Endodermal cell (in vitro differentiated cells): ENCODE results near the gene EGLN3. TPM values are rescaled to one million over a fixed set of nuclear protein-coding genes. Genes with fewer than 3 reads are reported as not detected.
"Not testable (repeated sequence)": the region's sequence is repeated elsewhere in the genome, so short reads cannot be mapped to it uniquely, and the experiment has no call there.

Experiments used
- DNase-seq: peaks from one replicate; pipeline ENCODE4 v3.0.0-alpha.2; 2017
- H3K27ac ChIP-seq: 2 replicates; pipeline ENCODE4 v1.5.1; 2013; ENCODE audit warnings: mild to moderate bottlenecking, low read depth, low read length, moderate library complexity
- H3K27me3 ChIP-seq: 2 replicates; pipeline ENCODE4 v1.6.1; 2013; ENCODE audit warnings: mild to moderate bottlenecking, low read length, moderate library complexity; ENCODE audit not compliant: insufficient read depth, control insufficient read depth, poor library complexity, severe bottlenecking
- H3K36me3 ChIP-seq: 2 replicates; pipeline ENCODE4 v1.7.0; 2013; ENCODE audit warnings: mild to moderate bottlenecking, low read length, moderate library complexity; ENCODE audit not compliant: control insufficient read depth, insufficient read depth
- H3K4me1 ChIP-seq: one replicate; pipeline ENCODE4 v1.7.0; 2013; ENCODE audit warnings: low read length; ENCODE audit not compliant: control insufficient read depth, insufficient read depth
- H3K4me3 ChIP-seq: 2 replicates; pipeline ENCODE4 v1.5.1; 2013; ENCODE audit warnings: mild to moderate bottlenecking, low read length, moderate library complexity
- H3K9ac ChIP-seq: 2 replicates; pipeline ENCODE4 v1.6.1; 2013; ENCODE audit warnings: mild to moderate bottlenecking, low read length, moderate library complexity; ENCODE audit not compliant: poor library complexity, severe bottlenecking; ENCODE audit errors: extremely low read depth
- H3K9me3 ChIP-seq: 2 replicates; pipeline ENCODE4 v1.6.1; 2013; ENCODE audit warnings: mild to moderate bottlenecking, low read length, moderate library complexity; ENCODE audit not compliant: control insufficient read depth
- H3K27ac Mint-ChIP-seq: 2 replicates; pipeline ENCODE4 v1.8.0; 2020; ENCODE audit warnings: mixed read lengths
- H3K27me3 Mint-ChIP-seq: 2 replicates; pipeline ENCODE4 v1.8.0; 2021; ENCODE audit warnings: mild to moderate bottlenecking, mixed read lengths; ENCODE audit not compliant: insufficient read depth
- H3K36me3 Mint-ChIP-seq: 2 replicates; pipeline ENCODE4 v1.8.0; 2020; ENCODE audit warnings: low read depth, mixed read lengths
- H3K4me1 Mint-ChIP-seq: 2 replicates; pipeline ENCODE4 v1.8.0; 2020; ENCODE audit warnings: mixed read lengths
- H3K4me3 Mint-ChIP-seq: 2 replicates; pipeline ENCODE4 v1.8.0; 2020; ENCODE audit warnings: mild to moderate bottlenecking, moderate library complexity, mixed read lengths
- H3K9me3 Mint-ChIP-seq: 2 replicates; pipeline ENCODE4 v1.8.0; 2020; ENCODE audit warnings: mild to moderate bottlenecking, mixed read lengths
- CTCF ChIP-seq: fragments of 200-600 bp; sonication (generic); conservative IDR thresholded peaks from 2 replicates; pipeline ENCODE4 v1.5.0; 2021; ENCODE audit warnings: antibody characterized with exemption, mild to moderate bottlenecking
- WGBS, 2 experiments: methylation state at CpG; one replicate each; pipeline versions ENCODE4 v1.1.5 to v1.1.7; 2013; ENCODE audit warnings: missing lambda C conversion rate in 2 of 2, mixed read lengths in 1 of 2; ENCODE audit not compliant: insufficient coverage in 1 of 2, insufficient read length in 1 of 2; 5-methylcytosine and 5-hydroxymethylcytosine counted together
- total RNA-seq, 2 donors: library from RNA; stranded (reverse); fragmentation: NEBNext Ultra II Directional in 1 of 2; extraction: Animal tissue kit (Norgen Biotek cat#: 25700) in 1 of 2; gene quantifications; 2 replicates in 1 of 2; 3 replicates in 1 of 2; pipeline ENCODE4 v1.2.1, GENCODE V29; 2021

EGLN3 gene
- total RNA-seq, 2 donors from 2014 or later, result 13.4 to 18.1 TPM

GRCh38 chr14:33978892-33979612 lies 28.2 kb upstream of the EGLN3 start:
- Mint-ChIP-seq H3K27ac (no peak overlapping the region), H3K27me3 (no peaks in the 10 kb centered on the region), H3K36me3 (no peaks in the 10 kb centered on the region), H3K9me3 (peaks cover 8% of the 10 kb centered on the region), H3K4me3 (no peak overlapping the region), H3K4me1 (no peaks in the 10 kb centered on the region)
- no peaks in the 10 kb centered on the region for H3K4me1 ChIP-seq
- H3K9me3 ChIP-seq, result no peaks in the 10 kb centered on the region
- no peak for TF ChIP-seq CTCF
- no peaks in the 10 kb centered on the region for H3K27me3 ChIP-seq
- WGBS, 2 experiments, result 92 to 100% methylated on average over 4 to 7 of the region's 8 CpGs
- H3K36me3 ChIP-seq, result no peaks in the 10 kb centered on the region
- H3K4me3 ChIP-seq, result no peak overlapping the region
- no peak overlapping the region for H3K9ac ChIP-seq
- no peak overlapping the region for H3K27ac ChIP-seq
- no peak for DNase-seq

- Histone ChIP-seq H3K9ac (no peak overlapping the region), H3K4me1 (no peaks in the 10 kb centered on the region), H3K4me3 (no peak overlapping the region), H3K27ac (no peak overlapping the region), H3K9me3 (peaks cover 14% of the 10 kb centered on the region), H3K27me3 (no peaks in the 10 kb centered on the region), H3K36me3 (no peaks in the 10 kb centered on the region)
- peak; percentile 59 for DNase-seq
- Mint-ChIP-seq H3K4me3 (no peak overlapping the region), H3K27me3 (peaks cover 3% of the 10 kb centered on the region), H3K36me3 (no peaks in the 10 kb centered on the region), H3K27ac (peak overlapping the region; percentile 61), H3K9me3 (peaks cover 16% of the 10 kb centered on the region), H3K4me1 (peaks cover 4% of the 10 kb centered on the region)
- no peak for TF ChIP-seq CTCF
- 89 to 100% methylated on average over 2 to 6 of the region's 6 CpGs for WGBS, 2 experiments
Measured at GRCh38 chr14:33972583-33973081, 21.8 kb upstream of the EGLN3 start.

GRCh38 chr14:33969846-33970245 lies 19.0 kb upstream of the EGLN3 start:
- not testable (repeated sequence) for H3K4me3 ChIP-seq, H3K4me1 ChIP-seq

More at GRCh38 chr14:33969846-33970245, 19.0 kb upstream of the EGLN3 start:
- not testable (repeated sequence) for H3K27ac ChIP-seq, H3K9ac ChIP-seq, H3K27ac Mint-ChIP-seq, H3K4me3 Mint-ChIP-seq, H3K36me3 Mint-ChIP-seq, H3K27me3 ChIP-seq, H3K36me3 ChIP-seq, DNase-seq, H3K27me3 Mint-ChIP-seq
- no CpG with 5 or more reads among the region's 1 CpG for WGBS, 2 experiments
- H3K4me1 Mint-ChIP-seq, result peaks cover 28% of the 10 kb centered on the region
- peaks cover 16% of the 10 kb centered on the region for H3K9me3 Mint-ChIP-seq
- peaks cover 14% of the 10 kb centered on the region for H3K9me3 ChIP-seq
